Tibial nerve (tissue), 4 donors: ENCODE measurements around the gene C1QL2.

Source experiments
- CTCF ChIP-seq, 5 experiments: fragments of 200-600 bp in 3 of 5; fragments of 450-650 bp in 2 of 5; sonication (generic) in 3 of 5; IDR thresholded peaks; one replicate each; pipeline ENCODE4 v1.5.1; 2016 to 2019; ENCODE audit warnings: antibody characterized with exemption in 5 of 5, mild to moderate bottlenecking in 3 of 5, moderate library complexity in 2 of 5
- EP300 ChIP-seq, 2 donors: sonication (generic); formaldehyde crosslinking; IDR thresholded peaks; one replicate each; pipeline ENCODE4 v1.6.1; 2017; ENCODE audit warnings: antibody characterized with exemption in 2 of 2, mild to moderate bottlenecking in 1 of 2

GRCh38 chr2:119184512-119184911 lies 26.0 kb upstream of the C1QL2 start:
- TF ChIP-seq EP300 (IDR thresholded peaks at IDR 0.05) = no peak
- TF ChIP-seq CTCF (IDR thresholded peaks at IDR 0.05) = no peak
